Adrenal gland (tissue), 5 donors: ENCODE results near the gene CENATAC.

Experiments
- POLR2A ChIP-seq, 2 donors: fragments of 450-650 bp; IDR thresholded peaks; one replicate each; pipeline ENCODE4 v1.6.1; 2017; ENCODE audit warnings: antibody characterized with exemption in 2 of 2, mild to moderate bottlenecking in 2 of 2, moderate library complexity in 1 of 2
- TF ChIP-seq, protein P1 (sequence below), 6 experiments: fragments of 450-650 bp in 4 of 6; fragments of 200-600 bp in 2 of 6; sonication (generic) in 1 of 6; IDR thresholded peaks; 1 replicate in 5 of 6; 2 replicates in 1 of 6; pipeline versions ENCODE4 v1.5.1 to v1.8.0; 2016 to 2021; ENCODE audit warnings: antibody characterized with exemption in 6 of 6, mild to moderate bottlenecking in 2 of 6, moderate library complexity in 1 of 6
- donor health status: DM: no; HTN: no; CAD: no.

DNA sequence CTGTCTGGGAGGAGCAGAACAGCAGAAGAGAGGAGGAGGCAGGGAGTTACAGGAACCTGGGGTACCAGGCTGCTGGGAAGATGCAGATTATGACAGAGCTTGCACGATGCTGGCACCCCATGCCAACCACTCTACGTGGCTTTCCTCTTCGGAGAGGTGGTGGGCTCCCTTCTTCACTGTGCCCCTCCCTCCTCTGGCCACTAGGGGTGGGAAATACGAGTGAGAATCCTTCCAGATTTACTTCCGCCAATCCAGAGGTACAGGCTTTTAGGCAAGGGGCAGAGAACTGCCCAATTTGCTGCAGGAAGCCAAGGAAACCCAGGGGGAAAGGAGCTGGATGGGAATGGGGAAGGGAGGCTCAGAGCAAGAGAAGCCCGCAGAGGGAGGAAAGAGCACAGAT is 46.8 kb downstream of the CENATAC start:
- TF ChIP-seq, protein P1, sequence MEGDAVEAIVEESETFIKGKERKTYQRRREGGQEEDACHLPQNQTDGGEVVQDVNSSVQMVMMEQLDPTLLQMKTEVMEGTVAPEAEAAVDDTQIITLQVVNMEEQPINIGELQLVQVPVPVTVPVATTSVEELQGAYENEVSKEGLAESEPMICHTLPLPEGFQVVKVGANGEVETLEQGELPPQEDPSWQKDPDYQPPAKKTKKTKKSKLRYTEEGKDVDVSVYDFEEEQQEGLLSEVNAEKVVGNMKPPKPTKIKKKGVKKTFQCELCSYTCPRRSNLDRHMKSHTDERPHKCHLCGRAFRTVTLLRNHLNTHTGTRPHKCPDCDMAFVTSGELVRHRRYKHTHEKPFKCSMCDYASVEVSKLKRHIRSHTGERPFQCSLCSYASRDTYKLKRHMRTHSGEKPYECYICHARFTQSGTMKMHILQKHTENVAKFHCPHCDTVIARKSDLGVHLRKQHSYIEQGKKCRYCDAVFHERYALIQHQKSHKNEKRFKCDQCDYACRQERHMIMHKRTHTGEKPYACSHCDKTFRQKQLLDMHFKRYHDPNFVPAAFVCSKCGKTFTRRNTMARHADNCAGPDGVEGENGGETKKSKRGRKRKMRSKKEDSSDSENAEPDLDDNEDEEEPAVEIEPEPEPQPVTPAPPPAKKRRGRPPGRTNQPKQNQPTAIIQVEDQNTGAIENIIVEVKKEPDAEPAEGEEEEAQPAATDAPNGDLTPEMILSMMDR (IDR thresholded peaks at IDR 0.05): no peak
- TF ChIP-seq POLR2A (IDR thresholded peaks at IDR 0.05): no peak
